Measurements from ENCODE around the gene NUDT3.
"Not testable (repeated sequence)": the region's sequence is repeated elsewhere in the genome, so short reads cannot be mapped to it uniquely, and the experiment has no call there.

The NUDT3 gene

DNA sequence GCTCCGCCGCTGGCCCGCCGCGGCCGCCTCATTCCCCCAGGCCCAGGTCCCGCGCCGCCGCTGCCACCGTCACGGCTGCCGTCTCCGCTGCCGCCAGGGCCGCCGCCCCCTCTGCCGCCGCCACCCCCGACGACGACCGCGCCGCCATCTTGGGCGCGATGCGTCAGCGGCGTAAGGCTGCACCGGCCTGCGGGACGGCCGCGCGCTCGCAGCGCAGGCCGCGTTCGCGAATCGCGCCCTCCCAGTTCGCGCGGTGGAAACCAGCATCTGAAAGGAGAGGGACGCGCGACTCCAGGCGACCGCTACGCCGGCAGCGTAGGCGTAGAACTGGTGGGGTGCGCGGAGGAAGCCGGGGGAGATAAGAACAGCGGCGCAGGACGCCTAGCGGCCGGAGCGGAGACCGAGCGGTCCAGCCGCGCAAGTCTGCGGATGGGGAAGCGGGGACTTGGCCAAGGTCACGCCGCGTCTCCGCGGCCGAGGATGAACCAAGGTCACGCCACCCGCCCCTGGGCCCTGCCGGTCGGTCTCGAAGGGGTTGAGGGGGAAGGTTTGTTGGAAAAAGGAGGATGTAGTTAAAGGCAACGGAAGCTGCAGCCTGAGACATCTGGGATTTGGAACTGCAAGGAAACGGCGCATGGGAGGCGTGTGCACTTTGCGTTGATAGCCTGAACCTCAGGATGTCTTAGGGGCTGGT, at the start of gene NUDT3:
NUDT3 (minus strand) TSS at position 173 of the 694 bp plus-strand sequence. CDS start 307 bp downstream, outside the sequence.
- peak; percentile 93 for DNase-seq

DNA sequence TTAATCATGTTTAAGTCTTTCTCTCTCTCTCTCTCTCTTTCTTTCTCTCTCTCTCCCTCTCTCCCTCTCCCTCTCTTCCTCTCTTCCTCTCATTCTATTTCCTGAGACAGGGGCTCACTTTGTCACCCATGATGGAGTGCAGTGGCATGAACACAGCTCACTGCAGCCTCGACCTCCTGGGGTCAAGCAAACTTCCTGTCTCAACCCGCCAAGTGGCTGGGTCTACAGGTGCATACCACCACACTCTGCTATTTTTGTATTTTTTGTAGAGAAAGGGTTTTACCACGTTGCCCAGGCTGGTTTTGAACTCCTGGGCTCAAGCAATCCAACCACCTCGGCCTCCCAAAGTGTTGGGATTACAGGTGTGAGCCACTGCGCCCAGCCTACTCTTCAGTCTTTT, 49.1 kb upstream of the NUDT3 start:
- no peak for DNase-seq

DNA sequence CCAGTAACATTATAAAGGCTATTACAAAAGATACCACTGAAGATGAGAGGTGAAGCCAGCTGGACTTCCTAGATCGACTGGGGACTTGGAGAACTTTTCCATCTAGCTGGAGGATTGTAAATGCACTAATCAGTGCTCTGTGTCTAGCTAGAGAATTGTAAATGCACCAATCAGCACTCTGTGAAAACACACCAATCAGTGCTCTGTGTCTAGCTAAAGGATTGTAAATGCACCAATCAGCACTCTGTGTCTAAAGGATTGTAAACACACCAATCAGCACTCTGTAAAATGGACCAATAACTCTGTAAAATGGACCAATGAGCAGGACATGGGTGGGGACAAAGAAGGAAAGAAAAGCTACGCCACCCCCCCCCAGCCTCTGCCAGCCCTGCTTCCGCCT, 47.0 kb upstream of the NUDT3 start:
- DNase-seq, result no peak

DNA sequence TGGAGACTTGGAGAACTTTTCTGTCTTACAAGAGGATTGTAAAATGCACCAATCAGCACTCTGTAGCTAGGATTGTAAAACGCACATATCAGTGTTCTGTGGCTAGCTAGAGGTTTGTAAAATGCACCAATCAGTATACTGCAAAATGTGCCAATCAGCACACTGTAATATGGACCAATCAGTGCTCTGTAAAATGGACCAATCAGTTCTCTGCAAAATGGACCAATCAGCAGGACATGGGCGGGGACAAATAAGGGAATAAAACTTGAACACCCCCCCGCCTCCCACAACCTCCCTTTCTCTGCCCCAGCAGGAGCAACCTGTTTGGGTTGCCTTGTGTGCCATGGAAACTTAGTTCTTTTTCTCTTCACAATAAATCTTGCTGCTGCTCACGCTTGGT, 46.2 kb upstream of the NUDT3 start:
- no peak for DNase-seq

DNA sequence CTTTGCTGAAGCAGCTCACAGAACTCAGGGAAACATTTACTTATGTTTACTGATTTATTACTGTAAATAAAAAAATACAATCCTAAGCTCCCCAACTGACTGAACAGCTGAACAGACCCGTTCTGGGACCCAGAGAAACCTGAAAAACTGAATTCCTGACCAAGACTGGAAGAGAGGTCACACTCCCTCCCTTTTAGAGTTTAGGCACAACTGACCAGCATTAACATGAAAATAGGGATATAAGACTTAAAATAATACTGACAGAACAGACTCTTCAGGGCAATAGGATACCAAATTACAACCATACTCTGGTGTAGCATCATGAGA, 45.1 kb upstream of the NUDT3 start:
- DNase-seq, result no peak

DNA sequence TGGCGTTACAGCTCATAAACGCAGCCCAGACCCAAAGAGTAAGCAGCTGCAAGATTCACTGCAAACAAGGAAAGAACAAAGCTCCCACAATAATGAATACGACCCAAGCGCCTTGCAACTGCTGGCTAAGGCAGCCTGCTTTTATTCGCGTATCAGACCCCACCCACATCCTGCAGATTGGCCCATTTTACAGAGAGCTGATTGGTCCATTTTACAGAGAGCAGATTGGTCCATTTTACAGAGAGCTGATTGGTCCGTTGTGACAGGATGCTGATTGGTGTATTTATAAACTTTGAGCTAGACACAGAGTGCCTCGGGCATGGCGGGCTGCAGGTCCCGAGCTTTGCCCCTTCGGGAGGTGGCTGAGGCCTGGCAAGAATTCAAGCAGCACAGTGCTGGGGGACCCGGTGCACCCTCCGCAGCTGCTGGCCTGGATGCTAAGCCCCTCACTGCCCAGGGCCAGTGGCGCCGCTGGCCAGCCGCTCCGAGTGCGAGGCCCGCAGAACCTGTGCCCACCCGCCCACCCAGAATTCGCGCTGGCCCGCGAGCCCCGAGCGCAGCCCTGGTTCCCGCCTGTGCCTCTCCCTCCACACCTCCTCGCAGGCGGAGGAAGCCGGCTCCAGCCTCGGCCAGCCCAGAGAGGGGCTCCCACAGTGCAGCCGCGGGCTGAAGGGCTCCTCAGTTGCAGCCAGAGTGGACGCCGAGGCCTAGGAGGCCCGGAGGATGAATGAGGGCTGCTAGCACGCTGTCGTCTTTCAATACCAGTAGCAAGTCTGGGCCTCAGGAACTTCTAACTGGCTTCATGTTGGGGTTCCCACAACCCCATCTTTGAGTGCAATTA, 44.6 kb upstream of the NUDT3 start:
- no peak for DNase-seq

DNA sequence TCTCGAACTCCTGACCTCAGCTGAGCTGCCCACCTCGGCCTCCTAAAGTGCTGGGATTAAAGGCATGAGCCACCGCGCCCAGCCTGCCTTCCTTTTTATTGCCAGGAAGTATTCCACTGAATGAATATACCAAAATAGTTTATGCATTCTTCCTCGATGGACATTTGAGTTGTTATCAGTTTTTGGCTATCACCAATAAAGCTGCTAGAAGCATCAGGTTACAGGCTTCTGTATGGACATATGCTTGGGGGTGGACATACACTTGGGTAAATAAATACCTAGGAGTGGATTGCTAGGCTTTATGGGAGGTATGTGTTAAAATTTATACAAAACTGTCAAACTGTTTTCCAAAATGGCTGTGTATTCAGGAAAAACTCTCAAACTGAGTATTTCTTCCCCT, 43.4 kb upstream of the NUDT3 start:
- DNase-seq, result no peak

DNA sequence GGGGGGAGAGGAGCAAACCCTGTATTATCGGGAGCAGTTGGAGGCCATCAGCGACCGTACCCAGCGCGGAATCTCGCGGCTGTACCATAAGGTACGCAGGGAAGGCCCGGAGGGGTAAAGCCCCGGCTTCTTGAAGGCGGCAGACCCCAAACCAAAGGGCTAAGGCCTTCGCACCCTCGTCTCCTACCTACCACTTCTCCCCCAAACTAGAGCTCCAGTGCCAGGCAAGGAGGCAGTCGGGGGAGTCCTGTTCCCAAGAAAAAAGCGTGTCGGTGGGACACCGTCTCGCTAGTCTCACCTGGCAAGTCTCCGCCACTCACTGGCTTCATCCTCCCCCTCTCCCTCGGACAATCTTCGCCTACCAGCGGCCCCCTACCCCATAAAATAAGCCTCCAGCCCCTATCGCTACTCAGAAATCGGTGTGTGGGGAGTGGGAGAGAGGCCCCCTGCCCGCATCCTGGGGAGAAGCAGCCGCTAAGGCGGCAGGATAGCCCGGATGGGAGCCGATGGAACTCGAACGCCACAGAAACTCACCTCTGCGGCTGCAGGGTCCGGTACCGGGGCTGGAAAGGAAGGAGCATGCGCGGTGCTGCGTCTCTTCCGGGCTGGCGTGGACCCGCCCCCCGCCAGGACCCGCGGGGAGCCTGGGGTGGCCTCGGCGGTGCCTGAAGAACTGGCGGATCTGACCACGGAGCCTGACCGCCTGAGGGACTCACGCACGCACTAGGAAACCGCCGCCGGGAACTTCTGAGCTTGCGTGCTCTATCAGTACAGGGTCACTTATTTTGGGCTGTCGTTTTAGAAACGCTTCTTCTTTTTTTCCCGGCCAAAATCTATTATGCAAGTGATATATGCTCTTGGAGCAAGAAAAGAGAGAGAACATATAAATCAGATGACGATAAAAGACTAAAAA, 33.3 kb upstream of the NUDT3 start, which contains the start of gene RPS10:
RPS10 (minus strand) TSS at position 572 of the 913 bp plus-strand sequence. CDS start 848 bp downstream, outside the sequence.
- peak; percentile 93 for DNase-seq

DNA sequence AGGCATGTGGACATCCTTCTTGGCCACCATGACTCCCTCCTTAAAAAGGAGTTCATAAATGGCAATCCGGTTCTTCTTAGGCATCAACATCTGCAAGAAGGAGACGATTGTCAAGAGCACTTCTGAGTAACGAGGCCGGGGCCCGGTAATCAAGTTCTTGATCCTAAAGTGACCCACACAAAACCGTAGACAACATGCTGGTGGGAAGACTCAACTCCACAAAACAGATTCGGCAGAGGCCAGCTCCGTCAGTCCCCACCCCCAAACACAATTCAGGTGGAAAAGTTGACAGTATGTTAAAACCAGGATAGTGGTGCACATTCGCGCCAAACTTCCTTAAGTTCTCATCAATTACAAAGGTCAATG, 32.6 kb upstream of the NUDT3 start:
- DNase-seq, result no peak

DNA sequence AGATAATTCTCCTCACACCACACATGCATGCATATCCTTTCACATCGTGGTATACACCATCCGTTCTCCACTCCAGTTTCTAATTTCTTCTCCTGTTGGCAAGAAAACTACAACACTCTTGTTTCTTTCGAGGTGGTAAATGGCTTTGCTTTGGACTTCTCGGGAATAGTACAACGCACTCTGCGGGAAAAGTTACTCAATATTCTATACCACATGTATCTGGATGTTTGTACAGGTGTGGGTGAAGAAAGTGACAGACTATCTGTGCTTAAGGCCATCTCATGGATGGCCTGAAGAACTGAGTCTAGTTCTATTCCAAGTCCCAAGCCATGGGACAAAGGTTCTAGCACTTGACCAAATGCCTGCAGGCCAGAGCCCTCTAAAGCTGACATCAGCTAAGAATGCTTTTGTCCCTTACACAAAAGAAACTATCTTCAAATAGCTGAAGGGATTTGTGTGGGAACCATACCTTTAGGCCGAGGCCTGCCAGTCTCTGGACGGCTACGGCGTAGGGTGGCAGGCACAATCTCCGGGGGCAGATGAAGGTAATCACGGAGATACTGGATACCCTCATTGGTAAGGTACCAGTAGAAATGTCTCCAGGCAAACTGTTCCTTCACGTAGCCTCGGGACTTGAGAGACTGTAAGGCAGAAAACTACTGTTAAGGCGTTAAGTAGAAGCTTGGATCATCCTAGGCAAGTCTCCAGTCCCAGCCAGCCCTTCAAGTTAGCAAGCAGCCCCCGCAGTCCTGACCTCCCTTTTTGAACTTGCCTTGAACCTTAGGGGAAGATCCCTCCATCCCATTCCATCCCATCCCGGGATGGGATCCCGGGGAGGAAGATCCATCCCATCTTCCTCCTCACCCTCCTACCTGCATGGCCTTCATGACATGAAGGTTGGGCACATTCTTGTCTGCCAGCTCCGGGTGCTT, 32.0 kb upstream of the NUDT3 start:
- DNase-seq, result no peak

DNA sequence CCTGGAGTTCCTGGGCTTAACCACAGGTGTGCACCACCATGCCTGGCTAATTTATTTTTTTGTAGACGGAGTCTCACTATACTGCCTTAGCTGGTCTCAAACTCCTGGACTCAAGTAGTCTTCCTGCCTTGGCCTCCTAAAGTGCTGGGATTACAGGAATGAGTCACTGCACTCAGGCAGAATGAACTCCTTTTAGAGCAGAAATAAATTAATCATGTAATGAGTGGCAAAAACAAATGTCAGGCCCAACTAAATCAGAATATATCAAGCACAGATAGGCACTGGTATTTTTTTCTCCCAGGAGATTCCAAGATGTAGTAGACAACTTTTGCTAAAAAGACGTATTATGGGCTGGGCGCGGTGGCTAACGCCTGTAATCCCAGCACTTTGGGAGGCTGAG, 30.8 kb upstream of the NUDT3 start:
- no peak for DNase-seq

DNA sequence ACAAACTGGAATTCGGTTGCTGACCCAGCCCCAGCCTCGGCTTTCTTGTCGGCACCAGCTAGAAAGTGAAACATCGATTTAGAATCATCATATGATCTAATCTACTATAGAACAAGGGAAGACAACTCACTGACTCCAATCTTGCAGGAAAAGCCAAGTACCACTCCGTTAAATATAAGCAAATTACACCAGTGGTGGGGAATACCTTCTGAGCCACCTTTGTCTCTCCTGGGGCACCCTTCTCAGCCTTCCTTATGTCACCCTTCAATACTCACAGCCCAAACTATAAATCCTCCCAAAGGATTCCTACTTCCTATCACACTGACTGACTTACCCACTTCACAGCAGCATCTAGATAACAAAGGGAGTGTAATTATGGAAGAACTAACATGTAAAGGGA, 25.9 kb upstream of the NUDT3 start:
- no peak for DNase-seq

DNA sequence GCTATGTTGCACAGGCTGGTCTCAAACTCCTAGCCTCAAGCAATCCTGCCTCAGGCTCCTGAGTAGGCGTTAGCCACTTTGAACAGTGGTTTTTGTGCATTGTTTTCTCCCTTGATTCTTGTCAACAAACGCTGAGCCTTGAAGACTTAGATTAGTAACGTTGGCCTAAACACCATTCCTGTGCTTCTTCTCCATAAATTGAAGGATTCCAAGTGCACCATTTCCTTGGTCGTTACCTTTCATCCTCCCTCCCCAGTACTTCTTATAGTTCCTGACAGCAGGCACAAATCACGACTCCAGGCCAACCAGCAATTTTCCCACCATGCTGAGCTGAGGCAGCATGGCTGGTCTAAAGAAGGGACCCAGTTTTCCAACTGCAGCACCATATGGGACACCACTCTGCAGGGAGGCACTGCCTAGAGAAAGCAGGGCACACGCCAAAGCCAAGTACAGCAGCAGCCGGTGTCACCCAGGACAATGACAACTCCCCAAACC, 24.5 kb upstream of the NUDT3 start:
- DNase-seq, result no peak

DNA sequence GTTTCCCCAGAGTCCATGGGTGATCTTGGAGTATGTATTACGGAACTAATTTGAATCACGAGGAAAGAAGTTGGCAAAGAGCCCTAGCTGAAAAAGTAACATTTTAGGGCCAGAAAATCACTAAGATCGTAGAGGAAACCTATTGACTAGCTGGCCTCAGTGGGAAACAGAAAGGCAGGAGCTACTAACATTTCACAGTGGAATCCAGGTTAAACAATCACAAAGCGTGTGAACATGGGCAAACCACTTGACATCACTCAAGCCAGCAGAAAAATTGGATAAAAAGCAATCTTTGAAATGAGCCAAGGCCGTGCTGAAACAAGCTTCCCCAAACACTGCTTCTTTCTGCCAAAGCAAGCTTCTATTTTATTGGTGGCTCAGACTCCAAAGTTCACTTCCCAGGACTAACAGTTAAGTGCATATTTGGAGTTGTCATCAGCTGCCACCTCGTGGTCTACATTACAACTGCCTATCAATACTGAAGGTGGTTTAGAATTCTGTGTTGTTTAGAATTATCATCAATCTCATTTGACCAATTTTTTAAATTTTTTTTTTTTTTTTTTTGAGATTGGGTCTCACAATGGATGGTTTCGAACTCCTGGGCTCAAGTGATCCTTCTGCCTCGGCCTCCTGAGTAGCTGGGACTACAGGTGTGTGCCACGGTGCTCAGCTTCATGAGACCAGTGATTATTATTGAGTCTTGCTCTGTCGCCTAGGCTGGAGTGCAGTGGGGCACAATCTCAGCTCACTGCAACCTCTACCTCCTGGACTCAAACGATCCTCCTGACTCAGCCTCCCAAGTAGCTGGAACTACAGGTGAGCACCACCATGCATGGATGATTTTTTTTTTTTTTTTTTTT, 22.8 kb upstream of the NUDT3 start:
- DNase-seq, result peak; percentile 56

DNA sequence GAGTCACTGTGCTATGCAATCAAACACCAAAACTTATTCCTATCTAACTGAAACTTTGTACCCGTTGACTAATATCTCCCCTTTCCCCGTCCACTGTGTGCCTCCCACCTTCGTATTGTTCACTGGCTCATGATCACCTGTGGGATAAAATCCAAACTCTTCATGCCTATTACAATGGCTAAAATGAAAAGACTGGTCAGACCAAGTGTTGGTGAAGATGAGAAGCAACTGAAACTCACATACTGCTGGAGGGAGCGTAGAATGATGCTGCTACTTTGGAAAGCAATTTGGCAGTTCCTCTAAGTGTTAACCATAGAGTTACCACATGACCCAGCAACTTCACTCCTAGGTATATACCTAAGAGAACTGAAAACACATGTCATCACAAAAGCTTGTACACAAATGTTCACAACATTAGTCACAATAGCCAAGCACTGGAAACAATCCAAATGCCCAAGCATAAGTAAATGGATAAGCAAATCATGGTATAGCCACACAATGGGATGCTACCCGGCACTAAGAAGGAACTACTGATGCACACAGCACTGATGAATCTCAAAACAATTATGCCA, 20.3 kb upstream of the NUDT3 start:
- no peak for DNase-seq

DNA sequence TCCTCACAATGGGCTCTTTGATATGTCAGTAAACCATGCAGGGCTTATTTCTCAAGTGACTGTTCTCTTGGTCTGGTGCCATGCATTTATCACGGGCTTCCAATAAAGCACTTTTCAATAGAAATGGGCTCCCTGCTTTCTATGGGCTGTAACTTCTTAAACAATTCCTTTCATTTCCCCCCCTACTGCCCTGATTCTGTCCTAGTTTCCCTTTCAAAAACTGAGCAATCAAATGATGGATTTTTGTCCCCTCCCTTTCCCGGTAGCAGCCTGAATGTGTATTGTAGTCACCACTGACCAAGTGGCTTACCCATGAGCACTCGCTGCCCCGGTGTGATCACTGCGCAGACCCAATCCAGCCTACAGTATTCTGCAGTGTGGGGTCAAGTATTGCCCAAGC, 19.5 kb upstream of the NUDT3 start:
- no peak for DNase-seq

DNA sequence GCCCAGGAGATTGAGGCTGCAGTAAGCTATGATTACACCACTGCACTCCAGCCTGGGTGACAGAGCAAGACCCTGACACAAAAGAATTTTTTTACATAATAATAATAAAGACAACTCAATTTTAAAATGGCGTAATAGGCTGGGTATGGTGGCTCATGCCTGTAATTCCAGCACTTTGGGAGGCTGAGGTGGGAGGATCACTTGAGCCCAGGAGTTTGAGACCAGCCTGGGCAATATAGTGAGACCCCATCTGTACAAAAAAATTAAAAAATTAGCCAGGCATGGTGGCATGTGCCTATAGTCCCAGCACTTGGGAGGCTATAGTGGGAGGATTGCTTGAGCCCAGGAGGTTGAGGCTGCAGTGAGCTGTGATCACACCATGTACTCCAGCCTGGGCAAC, 15.4 kb upstream of the NUDT3 start:
- not testable (repeated sequence) for DNase-seq

DNA sequence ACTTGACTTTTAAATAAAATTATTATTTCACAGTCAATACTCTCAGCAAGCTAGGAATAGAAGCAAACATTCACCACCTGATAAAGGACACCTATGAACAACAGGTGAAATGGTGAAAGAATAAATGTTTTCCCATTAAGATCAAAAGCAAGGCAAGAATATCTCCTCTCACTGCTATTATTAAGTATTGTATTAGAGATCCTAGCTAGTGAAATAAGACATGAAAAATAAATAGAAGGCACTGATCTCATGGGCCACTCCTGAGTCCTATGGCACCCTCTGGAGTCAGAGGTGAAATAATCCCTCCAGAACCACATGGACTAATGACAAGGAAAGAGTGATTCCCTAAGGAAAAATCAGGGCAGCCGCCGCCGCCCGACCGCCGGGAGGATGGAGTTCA, 4.0 kb upstream of the NUDT3 start:
- DNase-seq, result no peak

DNA sequence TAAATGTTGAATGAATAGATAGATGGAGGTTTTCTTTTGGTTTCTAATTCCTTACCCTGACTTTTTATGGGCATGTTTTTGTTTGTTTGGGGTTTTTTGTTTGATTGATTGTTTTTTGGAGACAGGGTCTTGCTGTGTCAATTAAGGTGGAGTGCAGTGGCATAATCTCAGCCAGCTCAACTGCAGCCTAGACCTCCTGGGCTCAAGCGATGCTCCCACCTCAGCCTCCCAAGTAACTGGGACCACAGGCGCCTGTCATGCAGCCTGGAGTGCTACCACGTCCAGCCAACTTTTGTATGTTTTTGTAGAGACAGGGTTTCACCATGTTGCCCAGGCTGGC, 1.5 kb upstream of the NUDT3 start:
- DNase-seq, result no peak

DNA sequence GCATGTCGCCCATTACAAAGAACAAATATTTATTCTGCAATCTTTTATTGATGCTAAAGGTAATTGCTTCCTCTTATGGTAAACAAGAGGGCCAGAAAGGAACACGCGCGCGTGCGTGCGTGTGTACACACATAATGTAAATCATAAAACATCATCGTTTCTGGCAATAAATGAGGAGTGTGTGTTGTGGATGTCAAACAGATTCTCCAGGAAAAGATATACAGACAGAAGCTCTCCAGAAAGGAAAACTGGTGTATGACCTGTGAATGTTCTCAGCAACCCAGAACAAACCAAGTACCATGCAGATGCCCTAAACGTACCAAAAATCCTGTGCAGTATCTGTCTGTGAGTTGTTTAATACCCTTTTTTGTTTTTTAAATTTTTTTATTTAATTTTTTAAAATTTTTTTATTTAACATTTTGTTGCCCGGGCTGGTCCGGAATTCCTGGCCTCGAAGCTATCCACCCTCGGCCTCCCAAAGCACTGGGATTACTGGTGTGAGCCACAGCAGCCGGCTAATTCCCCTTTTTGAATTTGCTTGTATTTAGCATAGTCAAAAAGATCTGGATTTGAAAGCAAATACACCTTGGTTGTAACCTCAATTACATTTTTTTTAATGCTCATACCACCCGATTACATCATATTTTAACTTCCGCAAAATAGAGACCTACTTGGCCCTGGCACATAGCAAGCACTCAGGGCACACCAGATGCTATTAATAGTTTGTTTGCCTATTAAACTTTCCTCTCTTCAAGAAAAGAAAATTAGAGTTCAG, 909 bp upstream of the NUDT3 start:
- DNase-seq, result no peak
